ENCODE data around the gene SLC7A6OS. TPM values are rescaled to one million over a fixed set of nuclear protein-coding genes. Genes with fewer than 3 reads are reported as not detected.
A peak's percentile ranks its signal among the peaks of the same experiment; 100 is the strongest.

Gene SLC7A6OS
- total RNA-seq, 1 experiment from 2014 or later: 8.1 TPM

DNA sequence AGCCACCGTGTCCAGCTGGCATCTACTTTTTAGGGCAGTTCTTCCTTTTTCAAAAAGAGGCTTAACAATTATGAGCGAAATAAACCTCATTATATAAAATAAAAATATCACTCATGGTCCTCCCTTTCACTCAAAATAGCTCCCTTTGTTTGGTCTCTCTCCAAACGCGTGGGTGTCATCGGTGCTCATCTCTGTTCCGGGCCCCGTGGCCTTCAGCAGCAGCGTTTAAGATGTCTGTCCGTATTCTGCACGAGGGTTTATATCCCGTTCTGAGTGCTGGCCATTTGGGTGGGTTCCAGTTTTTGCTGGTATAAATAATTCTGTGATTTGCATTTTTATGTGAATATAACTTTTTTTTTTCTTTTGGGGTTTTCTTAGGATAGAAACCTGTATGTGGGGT lies 33.5 kb upstream of the SLC7A6OS start:
- DNase-seq (ENCODE audit: low spot score): no peak

DNA sequence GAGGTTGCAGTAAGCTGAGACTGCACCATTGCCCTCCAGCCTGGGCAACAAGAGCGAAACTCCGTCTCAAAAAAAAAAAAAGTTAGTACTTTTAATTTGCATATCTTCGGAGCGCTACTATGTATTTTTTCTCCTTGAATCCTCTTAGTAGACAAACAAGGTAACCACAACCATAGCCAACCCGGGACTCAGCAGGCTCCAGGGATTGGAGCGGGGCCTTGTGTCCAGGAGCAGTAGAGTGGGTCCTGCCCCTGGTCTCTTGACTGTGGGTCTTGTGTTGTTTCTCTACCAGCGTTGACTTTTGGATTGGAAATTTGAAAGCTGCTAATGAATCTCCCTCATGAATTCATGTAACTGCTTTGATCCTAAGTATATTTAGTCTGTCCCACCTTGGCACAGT lies 32.4 kb upstream of the SLC7A6OS start:
- DNase-seq (ENCODE audit: low spot score): no peak

DNA sequence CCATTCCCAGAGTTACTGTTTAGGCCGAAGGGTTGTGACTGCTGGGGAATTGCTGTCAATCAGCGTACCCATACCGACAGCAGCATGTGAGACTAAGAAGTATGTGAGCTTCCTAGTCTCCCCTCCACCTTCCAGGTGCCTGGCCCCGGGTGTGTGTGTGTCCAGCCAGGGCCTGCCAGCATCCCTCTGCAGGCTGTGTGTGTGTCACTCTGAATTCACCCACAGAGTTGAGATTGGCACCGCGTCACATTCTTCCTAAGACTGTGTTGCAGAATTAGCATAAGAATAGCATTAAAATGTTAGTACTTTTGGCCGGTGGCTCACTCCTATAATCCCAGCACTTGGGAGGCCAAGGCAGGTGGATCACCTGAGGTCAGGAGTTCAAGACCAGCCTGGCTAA lies 31.9 kb upstream of the SLC7A6OS start:
- no peak for DNase-seq (ENCODE audit: low spot score)

DNA sequence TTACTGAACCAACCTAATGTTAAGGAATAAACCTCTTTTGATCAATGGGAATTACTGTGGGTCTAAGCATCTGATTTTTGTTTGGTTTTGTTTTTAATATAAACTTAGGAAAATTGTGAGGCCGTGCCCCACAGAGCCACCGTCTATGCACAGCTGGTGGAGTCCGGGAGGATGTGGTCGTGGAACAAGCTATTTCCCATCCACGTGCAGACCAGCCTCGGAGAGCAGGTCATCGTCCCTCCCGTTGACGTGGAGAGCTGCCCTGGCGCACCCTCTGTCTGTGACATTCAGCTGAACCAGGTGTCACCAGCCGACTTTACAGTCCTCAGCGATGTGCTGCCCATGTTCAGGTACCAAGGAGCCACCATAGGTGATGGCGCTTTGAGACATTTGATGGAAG lies 28.5 kb upstream of the SLC7A6OS start:
- DNase-seq (ENCODE audit: low spot score): no peak

DNA sequence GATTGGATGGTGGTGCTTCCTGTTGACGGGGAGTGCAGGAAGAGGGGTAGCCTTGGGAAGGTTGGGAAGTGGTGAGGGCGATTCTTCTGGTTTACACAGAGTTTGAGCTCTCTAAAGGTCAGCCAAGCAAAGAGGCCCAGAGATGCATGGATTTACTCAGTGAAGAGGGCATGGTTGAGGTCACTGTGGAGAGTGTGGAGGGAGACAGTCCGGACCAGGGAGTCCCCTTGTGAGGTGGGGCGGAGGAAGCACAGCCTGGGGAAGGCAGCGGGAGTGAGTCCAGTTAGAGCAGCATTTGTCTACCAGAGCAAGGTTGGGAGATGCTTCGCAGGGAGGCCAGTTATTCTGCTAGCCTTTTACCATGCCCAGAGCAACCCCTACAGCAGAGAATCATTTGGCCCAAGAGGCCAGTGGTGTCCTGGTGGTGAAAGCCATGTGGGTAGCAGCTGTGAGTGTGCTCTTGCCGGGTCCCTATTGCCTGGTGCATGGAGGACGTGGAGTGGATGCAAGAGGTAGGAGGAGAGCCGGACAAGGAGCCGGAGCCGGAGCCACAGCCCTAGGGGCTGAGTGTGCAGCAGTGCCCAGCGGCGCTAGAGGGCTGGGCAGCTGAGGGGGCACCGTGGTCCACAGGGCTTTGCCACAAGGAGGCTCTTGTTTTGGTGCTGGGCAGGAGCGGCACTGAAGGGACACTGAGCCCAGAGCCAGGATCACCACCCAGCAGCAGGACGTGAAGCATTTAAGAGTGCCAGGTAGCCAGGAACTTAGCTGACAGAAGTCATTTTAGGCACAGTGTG lies 27.8 kb upstream of the SLC7A6OS start:
- DNase-seq (ENCODE audit: low spot score): no peak

DNA sequence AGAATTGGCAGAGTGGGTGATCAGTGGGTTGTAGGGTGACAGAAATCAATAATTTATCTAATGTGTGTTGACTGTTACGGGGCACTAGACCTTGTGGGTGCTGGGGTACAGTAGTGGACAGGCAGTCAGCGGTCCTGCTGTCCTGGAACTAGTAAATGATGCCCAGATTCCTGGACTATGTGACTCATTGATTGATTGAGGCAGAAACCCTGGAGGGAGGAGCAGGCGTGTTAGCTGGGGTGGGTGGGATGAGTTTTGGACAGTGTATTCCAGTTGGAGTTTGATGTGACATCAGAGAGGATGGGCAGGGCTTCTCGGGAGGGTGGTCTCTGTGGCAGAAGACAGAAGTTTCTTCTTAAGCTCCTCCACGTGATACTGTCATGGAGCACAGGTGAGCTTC lies 24.4 kb upstream of the SLC7A6OS start:
- no peak for DNase-seq (ENCODE audit: low spot score)

DNA sequence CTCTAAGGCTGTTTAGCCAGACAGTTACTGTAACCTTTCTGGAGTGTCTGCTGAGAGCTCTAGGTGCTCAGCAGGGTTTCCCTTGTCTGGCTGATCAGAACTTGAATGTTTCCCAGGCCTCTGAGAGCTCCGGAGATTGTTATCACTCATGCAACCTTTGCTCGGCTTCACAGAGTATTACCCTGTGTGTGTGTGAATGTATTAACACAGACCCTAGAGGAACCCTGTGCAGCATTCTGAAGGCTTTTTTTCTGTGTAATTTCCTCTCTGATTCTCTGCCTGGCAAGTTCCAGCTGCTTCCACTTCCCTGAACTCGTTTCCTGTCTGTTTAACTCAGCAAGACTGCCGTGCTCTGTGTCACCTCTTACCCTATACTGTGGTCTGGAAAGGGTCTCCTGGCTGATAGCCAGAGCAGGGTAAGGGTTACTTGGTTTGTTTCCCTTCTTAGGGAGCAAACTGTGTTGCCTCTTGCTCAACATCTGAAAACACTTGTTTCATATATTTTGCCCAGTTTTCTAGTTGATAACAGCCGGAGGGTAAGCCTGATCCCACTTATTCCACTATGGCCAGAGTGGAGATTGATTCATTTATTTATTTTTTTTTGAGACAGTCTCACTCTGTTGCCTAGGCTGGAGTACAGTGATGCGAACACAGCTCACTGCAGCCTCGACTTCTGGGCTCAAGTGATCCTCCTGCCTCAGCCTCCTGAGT lies 21.8 kb upstream of the SLC7A6OS start:
- no peak for DNase-seq (ENCODE audit: low spot score)

DNA sequence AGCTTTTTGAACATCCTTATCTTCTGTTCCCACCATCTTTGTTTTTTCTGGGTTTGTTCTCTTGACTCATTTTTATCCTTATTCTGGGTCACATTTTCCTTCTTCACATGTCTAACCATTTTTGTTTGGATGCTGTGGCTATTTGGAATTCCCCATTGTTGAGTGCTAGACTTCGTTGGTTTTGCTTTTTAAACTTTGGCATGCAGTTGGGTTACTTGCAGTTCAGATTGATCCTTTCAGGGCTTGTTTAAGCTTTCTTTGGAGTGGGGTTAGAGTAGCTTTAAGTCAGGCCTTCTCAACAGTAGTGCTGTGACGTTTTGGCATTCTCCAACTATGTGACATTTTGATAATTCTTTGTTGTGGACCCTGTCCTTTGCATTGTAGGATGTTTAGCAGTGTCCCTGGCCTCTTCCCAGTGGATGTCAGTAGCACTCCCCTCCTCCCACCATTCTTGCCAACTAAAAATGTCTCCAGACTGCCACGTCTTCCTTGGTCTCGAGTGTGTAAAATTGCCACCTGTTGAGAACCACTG lies 21.2 kb upstream of the SLC7A6OS start:
- no peak for DNase-seq (ENCODE audit: low spot score)

DNA sequence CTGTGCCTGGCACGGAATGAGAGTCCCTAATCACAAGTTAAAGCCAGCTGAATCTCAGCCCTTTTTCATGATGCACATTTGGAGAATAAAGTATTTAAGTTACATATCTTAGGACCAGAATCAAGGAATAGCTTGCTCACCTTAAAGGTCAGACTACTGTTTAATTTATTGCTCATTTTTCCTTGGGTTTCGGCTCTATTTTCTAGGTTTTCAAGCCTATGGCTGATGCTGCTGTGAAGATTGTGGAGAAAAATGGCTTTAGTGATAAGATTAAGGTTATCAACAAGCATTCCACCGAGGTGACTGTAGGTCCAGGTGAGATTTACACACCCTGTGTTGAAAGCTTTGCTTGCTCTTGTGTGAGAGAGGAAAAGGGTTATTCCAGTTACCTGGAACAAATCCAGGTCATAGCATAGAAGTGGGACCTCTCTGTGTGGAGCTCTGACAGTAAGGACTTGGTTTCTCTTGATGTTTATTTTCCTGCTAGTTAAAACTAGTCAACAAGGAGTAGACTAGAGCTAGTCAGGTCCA lies 18.2 kb upstream of the SLC7A6OS start:
- no peak for DNase-seq (ENCODE audit: low spot score)

DNA sequence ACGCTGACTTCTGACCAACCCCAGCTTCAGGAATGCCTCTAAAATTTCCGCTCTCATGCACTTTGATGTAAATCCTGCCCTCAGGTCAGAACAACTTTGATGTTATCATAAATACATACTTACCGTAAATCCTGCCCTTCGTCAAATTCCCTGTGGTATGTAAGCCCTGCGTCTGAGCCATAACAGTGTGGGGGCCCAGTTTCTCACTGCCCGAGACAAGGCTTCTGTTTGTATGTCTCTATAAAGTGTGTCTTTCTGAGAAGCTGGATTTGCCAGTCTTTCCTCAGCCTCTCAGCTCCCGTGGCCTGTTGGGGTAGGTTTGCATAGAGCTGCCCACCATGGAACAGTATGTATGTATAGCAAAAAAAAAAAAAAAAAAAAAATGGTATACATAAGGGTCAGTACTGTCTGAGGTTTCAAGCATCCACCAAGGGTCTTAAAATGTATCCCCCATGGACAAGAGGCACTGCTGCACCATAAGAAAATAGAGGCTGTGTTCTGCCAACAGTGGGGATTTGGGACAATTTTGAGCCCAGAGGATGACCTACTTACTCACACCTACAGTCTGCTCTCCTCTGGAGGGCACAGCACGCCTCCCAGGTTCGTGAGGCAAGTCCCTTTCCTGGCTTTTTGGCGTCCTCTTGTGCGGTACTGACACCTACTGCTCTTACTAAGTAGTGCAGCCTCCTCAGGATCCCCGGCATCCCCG lies 17.6 kb upstream of the SLC7A6OS start:
- DNase-seq (ENCODE audit: low spot score): peak; percentile 77

DNA sequence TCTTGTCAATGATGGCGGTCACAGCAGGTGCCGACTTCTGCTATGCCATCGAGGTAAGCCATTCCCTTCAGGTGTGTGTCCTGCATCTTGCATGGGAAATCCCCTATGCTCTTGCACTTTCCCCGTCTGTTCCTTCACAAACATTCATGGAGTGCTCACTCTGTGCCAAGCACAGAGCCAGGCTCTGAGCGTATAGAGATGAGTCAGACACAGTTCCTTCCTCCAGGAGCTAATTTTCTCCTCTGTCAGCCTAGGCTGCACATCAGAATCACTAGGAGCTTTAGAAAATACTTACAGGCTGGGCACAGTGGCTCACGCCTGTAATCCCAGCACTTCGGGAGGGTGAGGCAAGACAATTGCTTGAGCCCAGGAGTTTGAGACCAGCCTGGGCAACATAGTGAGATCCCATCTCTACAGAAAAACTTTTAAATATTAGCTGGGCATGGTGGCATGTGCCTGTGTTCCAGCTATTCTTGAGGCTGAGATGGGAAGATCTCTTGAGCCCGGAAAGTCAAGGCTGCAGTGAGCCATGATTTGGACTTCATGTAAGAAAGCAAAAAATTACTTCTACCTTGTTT lies 14.1 kb upstream of the SLC7A6OS start:
- no peak for DNase-seq (ENCODE audit: low spot score)

DNA sequence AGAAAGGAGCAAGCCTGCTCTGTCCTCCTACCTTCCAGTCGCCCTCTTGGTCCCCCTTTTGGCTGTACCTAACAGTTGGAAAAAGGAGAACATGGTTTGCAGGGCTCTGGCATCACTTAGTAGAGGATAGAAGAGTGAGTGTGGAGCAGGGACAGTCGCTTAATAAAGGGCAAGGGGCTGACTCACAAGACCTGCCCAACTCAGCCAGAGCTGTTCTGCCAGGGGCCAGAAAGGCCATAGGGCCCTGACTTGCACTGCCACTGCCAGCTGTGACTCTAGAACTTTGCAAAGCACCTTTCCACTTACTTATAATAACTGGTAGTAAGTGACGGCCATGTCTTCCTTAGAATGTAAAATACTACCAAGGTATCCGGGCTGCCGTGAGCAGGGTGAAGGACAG lies 13.6 kb upstream of the SLC7A6OS start:
- DNase-seq (ENCODE audit: low spot score): no peak

DNA sequence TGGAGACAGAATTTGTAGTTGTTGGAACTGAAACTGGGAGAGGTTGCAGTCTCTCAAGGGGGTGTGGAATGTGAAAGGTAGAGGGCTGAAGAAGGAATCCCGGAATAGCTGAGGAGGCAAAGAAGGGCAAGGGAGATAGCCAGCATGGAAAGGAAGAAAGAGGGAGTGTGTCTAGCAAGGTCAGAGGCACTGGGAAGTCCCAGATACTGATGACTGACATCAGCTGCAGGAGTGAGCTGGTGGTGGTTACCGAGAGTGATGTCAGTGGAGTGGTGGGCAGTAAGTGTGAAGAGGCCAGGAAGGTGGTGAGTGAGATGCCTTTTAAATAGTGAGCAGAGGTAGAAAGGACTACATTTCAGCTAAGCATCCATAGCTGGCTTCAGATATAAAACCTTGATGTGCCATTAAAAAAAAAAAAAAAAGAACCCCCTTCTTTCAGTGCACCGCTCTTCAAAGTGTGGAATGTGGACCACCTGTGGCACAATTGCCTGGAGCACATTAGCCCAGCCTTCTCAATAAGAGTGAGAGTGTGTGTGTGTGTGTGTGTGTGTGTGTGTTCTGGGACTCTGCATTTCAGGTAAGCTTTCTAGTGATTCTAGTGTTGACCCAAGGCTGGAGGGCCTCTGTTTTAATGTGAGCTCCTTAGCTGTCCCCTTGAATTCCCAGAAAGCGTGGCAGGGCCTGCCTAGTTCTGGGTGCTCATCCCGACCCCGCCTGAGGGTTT lies 8.6 kb upstream of the SLC7A6OS start:
- DNase-seq (ENCODE audit: low spot score): no peak

DNA sequence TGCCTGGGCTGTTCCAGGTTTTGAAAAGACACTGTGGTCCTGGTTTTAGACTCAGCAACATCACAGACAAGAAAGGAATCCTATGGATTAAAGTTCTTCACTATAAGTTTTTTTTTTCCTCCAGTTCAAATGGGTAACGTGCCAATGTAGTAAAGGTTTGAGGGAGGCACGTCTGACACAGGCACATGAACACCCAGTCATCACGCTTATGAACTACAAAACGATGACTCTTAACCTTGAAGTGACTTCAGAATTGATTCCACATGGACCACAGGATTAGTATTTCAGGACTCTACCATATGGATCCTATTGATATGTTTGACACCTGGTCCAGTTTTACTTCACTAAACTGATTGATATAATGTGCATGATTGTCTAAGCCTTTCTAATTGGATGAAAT lies 2.4 kb upstream of the SLC7A6OS start:
- DNase-seq (ENCODE audit: low spot score): no peak

DNA sequence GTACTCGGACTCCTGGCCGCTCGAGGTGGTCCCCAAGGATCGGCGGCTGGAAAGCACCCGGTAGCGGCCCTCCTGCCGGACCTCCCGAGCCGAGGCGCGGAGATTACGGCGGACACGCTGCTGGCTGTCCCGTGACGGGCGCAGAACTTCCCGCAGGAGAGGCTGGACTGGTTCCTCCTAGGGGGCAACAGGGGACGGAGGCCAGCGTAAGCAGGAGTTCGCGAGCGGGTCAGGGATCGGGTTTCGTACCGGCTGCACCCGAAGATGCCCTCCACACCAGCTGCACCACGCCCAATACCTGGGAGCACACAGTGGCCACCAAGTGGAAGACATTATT lies 341 bp downstream of the SLC7A6OS start:
- DNase-seq (ENCODE audit: low spot score): no peak

DNA sequence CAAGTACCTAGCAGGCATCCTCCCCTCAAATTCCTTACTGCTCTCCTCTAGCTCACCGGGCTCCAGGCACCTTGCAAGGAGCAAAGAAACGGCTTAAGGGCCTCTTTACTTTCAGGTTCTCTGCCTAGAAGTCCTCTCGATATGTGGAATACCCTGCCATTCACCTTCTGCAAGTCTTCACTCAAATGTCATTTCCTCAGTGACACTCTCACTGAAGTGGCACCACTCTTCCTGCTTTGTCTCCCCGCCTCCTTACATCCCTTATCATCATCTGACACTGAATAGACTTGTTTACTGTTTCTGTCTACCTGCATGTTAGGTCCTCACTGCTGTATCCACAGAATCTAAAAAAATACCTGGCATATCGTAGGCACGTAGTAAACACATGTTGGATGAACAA lies 947 bp downstream of the SLC7A6OS start:
- no peak for DNase-seq (ENCODE audit: low spot score)

DNA sequence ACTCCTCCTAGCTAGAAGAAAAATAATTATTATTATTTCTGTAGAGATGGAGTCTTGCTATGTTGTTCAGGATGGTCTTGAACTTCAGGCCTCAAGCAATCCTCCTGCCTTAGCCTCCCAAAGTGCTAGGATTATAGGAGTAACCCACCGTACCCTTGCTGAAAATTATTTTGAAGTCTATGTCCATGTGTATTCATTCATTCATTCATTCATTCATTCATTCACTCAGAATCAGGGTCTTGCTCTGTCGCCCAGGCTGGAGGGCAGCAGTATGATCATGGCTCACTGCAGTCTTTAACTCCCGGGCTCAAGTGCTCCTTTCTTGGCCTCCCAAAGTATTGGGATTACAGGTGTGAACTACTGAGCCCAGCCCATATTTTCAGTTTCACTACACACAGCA lies 4.1 kb downstream of the SLC7A6OS start:
- no peak for DNase-seq (ENCODE audit: low spot score)

DNA sequence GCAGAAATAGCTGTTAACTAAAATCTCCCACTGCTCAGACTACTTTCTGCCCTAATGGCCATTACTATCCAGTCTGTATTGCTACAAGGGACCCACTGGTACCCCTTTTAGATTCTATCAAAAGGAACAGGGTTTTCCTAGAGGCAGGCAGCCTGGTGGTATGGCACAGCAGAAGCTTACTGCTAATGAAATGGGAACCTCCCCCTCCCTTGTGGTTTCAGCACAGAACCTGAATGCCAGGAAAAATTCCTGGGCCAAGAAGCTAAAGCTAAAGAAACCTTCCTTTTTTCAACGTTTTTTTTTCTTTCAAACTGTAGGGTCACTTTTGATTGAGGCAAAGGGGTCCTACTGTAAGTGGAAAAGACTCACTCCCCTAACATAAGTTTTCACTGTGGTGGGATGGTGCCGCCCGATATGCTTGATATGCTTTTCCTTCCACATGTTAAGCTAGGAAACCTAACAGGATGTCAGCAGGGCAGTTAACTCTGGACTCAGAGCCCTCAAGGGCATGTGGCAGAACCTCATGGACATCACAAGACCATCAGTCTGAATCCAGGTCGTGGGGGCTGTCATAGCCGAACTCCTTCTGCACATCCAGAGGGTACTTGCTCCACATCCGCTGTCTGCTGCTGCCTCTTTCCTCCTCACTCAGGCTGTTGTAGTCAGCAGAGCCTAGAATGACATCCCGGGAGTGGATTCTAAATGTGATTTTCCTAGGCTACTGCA lies 9.8 kb downstream of the SLC7A6OS start:
- DNase-seq (ENCODE audit: low spot score): no peak

DNA sequence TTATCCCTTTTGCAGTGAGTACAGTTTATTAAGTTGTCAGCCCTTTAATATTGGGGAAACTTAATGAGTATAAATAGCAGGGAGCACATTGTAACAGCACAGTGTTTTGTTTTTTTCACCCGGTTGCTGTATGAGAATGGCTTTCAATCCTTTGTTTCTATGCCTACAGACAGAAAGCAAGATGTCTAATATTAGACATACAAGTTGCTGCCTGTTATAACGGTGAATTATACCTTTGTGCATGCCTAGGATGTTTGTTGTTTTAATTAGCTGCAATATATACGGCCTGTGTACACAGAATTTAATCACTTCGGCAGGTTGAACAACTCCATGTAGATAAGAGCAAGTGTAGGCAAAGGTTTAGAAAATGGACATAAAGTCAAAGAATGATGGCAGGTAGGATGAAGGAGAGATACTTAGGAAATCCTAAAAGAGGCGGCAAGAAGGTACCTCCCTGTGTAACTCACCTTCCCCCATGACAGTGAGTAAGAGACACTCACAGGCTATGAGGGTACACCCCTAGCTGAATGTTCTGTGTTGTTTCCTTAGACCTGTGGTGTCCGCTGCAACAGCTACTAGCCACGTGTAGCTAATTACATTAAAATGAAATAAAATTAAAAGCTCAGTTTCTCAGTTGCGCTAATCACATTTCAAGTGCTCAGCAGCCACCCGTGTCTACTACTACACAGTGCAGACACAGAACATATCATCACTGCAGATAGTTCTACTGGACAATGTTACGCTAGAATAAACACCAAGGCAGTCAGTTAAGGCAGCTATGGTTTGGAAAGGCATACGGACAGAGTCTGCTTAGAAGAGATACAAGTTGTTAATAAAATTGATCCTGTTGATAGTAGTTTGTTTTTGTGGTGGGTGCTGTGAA lies 10.9 kb downstream of the SLC7A6OS start:
- no peak for DNase-seq (ENCODE audit: low spot score)
